ENCODE measurements around the gene RASSF7. TPM values are rescaled to one million over a fixed set of nuclear protein-coding genes. Genes with fewer than 3 reads are reported as not detected.

RASSF7 gene
- total RNA-seq, 1 donor from 2014 or later, result 38.2 TPM

- H3K4me3 Mint-ChIP-seq (ENCODE audit: low read depth), result peak within 1 kb of the TSS; percentile 83
- no peaks in the 10 kb centered on the region for H3K9me3 Mint-ChIP-seq (ENCODE audit: low read depth)
- no peaks in the 10 kb centered on the region for H3K27me3 Mint-ChIP-seq
- DNase-seq (ENCODE audit: low spot score, unreplicated experiment), result peak; percentile 77
- TF ChIP-seq, protein P1, sequence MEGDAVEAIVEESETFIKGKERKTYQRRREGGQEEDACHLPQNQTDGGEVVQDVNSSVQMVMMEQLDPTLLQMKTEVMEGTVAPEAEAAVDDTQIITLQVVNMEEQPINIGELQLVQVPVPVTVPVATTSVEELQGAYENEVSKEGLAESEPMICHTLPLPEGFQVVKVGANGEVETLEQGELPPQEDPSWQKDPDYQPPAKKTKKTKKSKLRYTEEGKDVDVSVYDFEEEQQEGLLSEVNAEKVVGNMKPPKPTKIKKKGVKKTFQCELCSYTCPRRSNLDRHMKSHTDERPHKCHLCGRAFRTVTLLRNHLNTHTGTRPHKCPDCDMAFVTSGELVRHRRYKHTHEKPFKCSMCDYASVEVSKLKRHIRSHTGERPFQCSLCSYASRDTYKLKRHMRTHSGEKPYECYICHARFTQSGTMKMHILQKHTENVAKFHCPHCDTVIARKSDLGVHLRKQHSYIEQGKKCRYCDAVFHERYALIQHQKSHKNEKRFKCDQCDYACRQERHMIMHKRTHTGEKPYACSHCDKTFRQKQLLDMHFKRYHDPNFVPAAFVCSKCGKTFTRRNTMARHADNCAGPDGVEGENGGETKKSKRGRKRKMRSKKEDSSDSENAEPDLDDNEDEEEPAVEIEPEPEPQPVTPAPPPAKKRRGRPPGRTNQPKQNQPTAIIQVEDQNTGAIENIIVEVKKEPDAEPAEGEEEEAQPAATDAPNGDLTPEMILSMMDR (IDR thresholded peaks at IDR 0.05; ENCODE audit: unreplicated experiment), result no peak
- H3K4me1 Mint-ChIP-seq (ENCODE audit: low read depth), result peaks cover 6% of the 10 kb centered on the region
- peak within 1 kb of the TSS; percentile 95 for H3K27ac Mint-ChIP-seq
- peaks cover under 1% of the 10 kb centered on the region for H3K36me3 Mint-ChIP-seq (ENCODE audit: insufficient read depth)
These were observed 23.7 kb upstream of the RASSF7 start, which contains the start of gene LRRC56 for GRCh38 chr11:536841-537621. Gene LRRC56 (plus strand): TSS chr11:537527. CDS start chr11:540685, 3,158 bp downstream.

DNA sequence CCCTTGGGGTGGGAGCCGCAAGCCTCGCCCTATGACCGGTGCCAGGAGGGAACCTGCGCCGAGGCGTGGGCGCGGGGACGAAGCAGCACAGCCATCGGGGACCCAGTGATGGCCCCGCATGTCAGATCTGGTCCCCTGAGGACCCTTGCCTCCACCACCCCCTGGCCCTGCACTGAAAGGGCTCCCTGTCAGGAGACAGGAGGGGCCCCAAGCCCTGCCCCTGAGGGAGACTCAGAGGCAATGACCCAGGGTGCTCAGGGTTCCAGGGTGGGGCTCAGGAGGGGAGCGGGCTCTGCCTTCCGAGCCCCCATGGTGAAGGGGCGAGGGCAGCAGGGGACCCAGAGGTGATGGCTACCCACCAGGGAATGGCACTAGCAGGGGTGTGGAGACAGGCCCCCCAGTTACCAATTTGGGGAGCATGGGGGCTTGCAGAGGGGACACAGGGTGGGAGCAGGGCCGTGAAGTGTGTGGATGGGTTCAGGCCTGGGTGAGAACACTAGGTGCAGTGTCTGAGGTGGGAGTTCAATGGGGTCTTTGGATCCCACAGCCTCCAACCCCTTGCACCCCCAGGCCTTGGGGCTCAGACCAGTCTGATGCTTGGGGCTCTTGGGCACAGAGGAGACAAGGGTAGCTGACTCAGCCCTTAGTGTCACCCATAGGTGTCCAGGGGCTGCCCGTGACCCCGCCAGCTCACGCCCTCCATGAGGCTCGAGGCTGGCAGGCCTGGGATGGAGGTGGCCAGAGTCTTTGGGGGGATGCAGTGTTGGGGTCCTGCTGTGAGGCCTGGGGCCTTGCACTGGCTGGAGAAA lies 22.9 kb upstream of the RASSF7 start:
- H3K4me1 Mint-ChIP-seq (ENCODE audit: low read depth), result peaks cover 6% of the 10 kb centered on the region
- H3K27me3 Mint-ChIP-seq, result no peaks in the 10 kb centered on the region
- no peak overlapping the region for H3K27ac Mint-ChIP-seq
- peak overlapping the region; percentile 55 for H3K4me3 Mint-ChIP-seq (ENCODE audit: low read depth)
- no peaks in the 10 kb centered on the region for H3K9me3 Mint-ChIP-seq (ENCODE audit: low read depth)
- H3K36me3 Mint-ChIP-seq (ENCODE audit: insufficient read depth), result peaks cover 2% of the 10 kb centered on the region
- DNase-seq (ENCODE audit: low spot score, unreplicated experiment), result no peak
- TF ChIP-seq, protein P1 (IDR thresholded peaks at IDR 0.05; ENCODE audit: unreplicated experiment), result no peak

DNA sequence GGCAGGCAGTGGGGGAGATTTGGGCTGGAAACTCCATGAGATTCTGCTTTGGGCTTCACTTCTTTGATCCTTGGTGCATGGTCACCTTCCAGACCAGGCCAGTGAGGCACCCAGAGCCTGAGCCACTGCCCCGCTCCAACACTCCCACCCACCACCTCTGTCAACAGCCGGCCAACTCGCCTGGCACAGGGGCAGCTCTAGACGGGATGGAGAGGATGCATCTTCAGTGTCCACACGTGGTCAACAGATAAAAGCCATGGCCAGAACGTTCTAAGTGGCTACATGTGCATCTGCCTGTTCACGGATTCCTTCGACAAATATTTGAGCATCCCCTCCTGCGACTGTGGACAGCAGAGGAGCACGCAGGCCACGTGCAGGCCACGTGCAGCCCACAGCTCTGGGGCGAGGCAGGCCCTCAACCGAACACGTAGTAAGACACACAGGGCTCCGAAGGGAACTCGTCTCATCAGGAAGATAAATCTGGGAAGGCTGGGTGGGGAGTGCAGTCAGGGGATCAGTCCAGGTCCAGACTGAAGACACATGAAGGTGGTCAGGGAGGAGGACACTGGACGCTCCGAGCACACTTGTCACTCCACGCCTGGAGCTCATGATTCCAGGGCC lies 22.2 kb upstream of the RASSF7 start:
- no peaks in the 10 kb centered on the region for H3K27me3 Mint-ChIP-seq

GRCh38 chr11:539971-540481 lies 20.7 kb upstream of the RASSF7 start:
- Mint-ChIP-seq H3K36me3 (ENCODE audit: insufficient read depth) (peaks cover 2% of the 10 kb centered on the region), H3K4me1 (ENCODE audit: low read depth) (peaks cover 6% of the 10 kb centered on the region), H3K9me3 (ENCODE audit: low read depth) (no peaks in the 10 kb centered on the region), H3K27me3 (no peaks in the 10 kb centered on the region), H3K4me3 (ENCODE audit: low read depth) (no peak overlapping the region), H3K27ac (no peak overlapping the region)
- no peak for DNase-seq (ENCODE audit: low spot score, unreplicated experiment)
- TF ChIP-seq, protein P1 (IDR thresholded peaks at IDR 0.05; ENCODE audit: unreplicated experiment), result no peak

More for the DNA sequence above, 22.2 kb upstream of the RASSF7 start:
- H3K36me3 Mint-ChIP-seq (ENCODE audit: insufficient read depth), result peaks cover 2% of the 10 kb centered on the region
- peak overlapping the region; percentile 55 for H3K4me3 Mint-ChIP-seq (ENCODE audit: low read depth)
- TF ChIP-seq, protein P1 (IDR thresholded peaks at IDR 0.05; ENCODE audit: unreplicated experiment), result no peak
- peaks cover 6% of the 10 kb centered on the region for H3K4me1 Mint-ChIP-seq (ENCODE audit: low read depth)
- DNase-seq (ENCODE audit: low spot score, unreplicated experiment), result no peak
- H3K9me3 Mint-ChIP-seq (ENCODE audit: low read depth), result no peaks in the 10 kb centered on the region
- no peak overlapping the region for H3K27ac Mint-ChIP-seq
